Loucy (cell line): Measurements from ENCODE around the gene TEX19.

ENCODE experiments used
- EZH2phosphoT487 ChIP-seq: fragments of 200-600 bp; IDR thresholded peaks from 2 replicates; pipeline ENCODE4 v1.6.1; 2018; ENCODE audit warnings: antibody characterized with exemption, mild to moderate bottlenecking, moderate library complexity, borderline replicate concordance
- TF ChIP-seq, protein P1 (sequence below): fragments of 200-600 bp; sonication (generic); conservative IDR thresholded peaks from 2 replicates; pipeline ENCODE4 v1.5.1; 2014; ENCODE audit warnings: mild to moderate bottlenecking, antibody characterized with exemption, low read length

DNA sequence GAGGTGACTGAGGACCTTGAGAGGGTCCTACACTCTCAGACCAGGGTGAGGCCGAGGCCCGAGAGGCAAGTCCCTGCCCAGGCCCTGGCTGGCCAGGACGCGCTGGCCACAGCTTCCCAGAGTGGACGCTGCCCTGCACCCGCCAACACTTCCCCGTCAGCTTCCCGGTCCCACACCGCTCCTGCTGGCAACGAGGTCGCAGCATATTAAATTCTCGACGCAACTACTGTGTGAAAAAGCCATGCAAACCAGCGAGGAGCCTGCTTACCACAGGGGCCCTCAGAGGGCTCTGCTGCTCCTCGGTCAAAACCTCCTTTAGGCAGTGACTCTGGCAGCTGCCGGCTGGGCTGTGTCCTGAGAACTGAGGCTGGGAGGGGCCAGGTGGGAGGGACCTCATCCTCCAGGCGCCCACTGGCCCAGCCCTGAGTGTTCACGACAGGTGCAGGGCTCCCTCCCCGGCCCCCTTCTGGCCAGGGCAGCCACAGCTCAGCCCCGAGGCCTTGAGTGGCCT lies 2.1 kb upstream of the TEX19 start:
- TF ChIP-seq, protein P1, sequence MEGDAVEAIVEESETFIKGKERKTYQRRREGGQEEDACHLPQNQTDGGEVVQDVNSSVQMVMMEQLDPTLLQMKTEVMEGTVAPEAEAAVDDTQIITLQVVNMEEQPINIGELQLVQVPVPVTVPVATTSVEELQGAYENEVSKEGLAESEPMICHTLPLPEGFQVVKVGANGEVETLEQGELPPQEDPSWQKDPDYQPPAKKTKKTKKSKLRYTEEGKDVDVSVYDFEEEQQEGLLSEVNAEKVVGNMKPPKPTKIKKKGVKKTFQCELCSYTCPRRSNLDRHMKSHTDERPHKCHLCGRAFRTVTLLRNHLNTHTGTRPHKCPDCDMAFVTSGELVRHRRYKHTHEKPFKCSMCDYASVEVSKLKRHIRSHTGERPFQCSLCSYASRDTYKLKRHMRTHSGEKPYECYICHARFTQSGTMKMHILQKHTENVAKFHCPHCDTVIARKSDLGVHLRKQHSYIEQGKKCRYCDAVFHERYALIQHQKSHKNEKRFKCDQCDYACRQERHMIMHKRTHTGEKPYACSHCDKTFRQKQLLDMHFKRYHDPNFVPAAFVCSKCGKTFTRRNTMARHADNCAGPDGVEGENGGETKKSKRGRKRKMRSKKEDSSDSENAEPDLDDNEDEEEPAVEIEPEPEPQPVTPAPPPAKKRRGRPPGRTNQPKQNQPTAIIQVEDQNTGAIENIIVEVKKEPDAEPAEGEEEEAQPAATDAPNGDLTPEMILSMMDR: no peak
- TF ChIP-seq EZH2phosphoT487: no peak
